Stimulated activated CD8-positive, alpha-beta memory T cell treated with anti-CD3 and anti-CD28 coated beads, Interleukin-15, amount 100 ng/mL, for 48 hours (primary cell): ENCODE data around the gene VPS33A.

Experiments used
- DNase-seq, 2 donors: peaks; one replicate each; pipeline ENCODE4 v3.0.0-alpha.2; 2020; ENCODE audit warnings: low read depth in 2 of 2

Gene VPS33A

GRCh38 chr12:122182887-122183587 is 83.3 kb downstream of the VPS33A start, which contains the start of gene LRRC43:
TSS of gene LRRC43 (plus strand) at chr12:122183123. CDS start at chr12:122183145, 22 bp downstream.
- no peak for DNase-seq
